ENCODE measurements around the gene KLK7.
"Not testable (repeated sequence)": the region's sequence is repeated elsewhere in the genome, so short reads cannot be mapped to it uniquely, and the experiment has no call there.

KLK7 gene

DNA sequence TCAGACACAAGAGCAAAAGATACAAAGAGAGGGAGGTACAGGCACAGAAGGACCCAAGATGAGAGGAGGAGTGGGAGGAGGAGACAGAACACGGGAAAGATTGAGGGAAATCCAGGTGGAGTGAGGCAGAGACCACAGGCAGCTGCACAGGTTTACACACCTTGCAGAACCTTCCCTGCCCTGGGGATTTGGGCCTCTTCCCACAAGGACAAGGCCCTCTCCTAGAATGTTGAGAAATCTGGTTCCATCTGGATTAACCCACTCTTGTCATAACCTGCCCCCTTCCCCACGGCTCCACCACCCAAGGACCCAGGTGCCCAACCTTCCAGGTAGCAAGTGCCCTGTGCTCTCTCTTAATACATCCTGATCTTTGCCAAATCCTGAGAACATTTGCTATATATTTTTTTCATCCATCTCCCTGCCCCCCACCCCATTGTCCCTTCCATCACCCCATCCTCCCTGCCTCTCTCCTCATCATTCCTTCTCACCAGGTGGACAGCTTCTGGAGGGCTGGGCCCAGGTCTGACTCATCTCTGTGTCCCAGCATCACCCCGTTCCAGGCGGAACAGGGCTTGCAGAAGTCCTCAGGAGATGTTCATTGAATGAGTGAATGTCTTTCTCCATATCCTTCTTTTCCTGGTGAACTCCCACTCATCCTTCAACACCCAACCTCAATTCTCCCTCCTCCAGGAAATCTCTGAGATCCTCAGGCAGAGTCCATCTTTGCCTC lies 26.5 kb upstream of the KLK7 start:
- DNase-seq = no peak

DNA sequence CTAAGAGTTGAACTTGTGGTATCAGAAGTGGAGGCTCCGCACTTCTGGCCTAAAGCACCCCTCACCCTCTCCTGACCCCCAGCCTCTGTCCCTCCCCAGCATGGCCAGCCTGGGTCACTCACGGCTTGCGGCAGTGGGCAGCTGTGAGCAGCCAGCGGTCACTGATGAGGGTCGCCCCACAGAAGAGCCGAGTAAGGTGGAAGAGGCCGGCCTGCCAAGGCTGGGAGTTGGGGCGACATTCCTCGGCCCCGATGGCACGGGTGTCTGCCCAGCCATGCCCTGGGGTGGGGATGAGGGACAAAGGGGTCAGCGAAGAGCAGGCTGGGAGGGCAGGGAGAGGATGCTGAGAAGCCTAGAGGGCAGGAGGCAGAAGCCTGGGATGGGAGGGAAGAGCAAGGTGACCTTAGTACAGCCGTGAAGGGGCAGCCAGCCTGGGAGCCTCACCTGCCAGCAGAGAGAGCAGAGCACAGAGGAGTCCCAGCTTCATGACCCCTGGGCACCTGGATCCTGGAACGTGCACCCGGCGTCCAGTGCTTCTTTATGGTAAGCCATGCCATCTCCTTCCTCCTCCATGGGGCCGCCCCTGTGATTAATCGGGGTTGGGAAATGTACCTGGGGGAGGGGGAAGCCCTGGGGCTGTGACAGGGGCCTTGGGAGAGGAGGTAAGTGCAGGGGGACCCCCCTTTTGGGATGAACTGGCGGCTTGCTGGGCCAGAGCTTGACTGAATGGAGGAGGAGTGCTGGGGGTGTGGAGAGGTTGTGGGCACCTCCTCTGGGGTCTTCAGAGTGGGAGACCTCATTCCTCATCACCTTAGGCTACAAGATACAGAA lies 25.6 kb upstream of the KLK7 start:
- no peak for DNase-seq

GRCh38 chr19:51007488-51007887 lies 23.8 kb upstream of the KLK7 start:
- no peak for DNase-seq

DNA sequence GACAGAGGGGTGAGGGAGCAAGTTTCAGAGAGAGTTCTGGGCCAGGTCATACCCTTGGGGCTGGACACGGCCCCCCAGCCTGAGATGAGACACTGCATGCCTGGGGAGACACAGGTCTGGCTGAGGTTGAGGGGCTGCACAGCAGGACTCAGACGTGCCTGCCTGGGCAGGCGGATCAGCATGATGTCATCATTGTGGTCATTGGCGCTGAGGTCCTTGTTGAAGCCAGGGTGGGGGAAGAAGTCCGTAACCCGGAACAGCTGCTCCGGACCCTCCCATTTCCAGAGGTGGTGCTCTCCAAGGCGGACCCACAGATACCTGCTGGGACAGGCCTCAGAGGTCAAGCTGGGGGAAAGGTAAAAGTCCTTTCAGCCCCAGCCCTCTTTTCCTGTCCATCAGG lies 22.7 kb upstream of the KLK7 start:
- no peak for DNase-seq

DNA sequence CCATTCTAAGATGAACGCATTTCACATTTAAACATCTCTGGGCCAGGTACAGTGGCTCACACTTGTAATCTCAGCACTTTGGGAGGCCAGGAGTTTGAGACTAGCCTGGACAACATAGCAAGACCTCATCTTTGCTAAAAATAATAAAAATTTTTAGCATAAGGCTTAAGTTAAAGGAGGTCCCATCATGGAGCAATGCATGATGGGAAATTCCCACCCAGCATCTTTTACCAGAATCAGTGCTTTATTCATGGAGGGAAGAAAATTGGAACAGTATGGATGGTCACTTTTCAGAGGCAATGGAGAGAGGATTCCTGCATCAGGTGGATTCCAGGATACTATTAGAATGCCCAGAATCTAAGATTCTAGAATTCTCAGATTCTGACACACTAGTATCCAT lies 21.5 kb upstream of the KLK7 start:
- DNase-seq = no peak

DNA sequence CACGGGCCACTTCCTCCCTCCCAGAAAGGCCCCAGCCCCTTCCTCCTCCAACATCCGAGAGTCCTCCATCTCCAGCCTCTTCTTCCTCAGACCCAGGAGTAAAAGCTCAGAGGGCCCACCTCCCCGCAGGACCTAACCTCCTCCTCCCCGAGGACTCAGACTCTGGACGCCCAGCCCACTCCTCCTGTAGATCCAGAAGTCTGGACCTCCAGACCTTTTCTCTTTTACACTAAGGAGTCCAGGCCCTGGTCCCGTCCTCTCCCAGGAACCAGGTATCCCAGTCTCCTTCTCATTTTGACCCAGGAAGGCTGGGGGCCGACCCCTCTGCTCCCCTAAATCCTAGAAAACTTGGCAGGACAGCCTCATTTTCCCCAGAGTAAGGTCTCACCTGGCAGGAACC lies 19.6 kb upstream of the KLK7 start:
- no peak for DNase-seq

GRCh38 chr19:51002542-51003311 lies 19.0 kb upstream of the KLK7 start:
- DNase-seq = peak in 1 of 2 experiments; percentile 25

DNA sequence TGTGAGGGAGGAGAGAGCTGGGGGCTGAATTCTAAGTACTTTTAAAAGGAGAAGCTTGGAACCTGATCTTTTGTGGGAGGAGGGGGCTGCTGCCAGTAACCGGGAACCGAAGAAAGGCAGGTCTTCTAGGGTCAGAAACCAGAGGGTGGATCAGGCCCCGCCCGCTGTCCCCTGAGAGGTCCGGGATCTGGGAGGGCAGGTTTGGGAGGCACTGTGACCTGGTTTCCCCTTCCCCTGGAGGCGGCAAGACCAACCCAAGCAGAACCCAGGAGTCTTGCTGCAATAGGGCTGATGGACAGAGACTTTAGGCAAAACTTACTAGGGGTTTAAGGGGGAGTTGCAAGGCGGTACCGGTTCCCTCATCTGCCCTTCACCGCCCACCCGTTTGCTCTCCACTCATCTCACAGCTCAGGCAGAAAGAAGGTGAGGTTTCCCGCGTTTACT lies 18.4 kb upstream of the KLK7 start:
- DNase-seq = no peak

DNA sequence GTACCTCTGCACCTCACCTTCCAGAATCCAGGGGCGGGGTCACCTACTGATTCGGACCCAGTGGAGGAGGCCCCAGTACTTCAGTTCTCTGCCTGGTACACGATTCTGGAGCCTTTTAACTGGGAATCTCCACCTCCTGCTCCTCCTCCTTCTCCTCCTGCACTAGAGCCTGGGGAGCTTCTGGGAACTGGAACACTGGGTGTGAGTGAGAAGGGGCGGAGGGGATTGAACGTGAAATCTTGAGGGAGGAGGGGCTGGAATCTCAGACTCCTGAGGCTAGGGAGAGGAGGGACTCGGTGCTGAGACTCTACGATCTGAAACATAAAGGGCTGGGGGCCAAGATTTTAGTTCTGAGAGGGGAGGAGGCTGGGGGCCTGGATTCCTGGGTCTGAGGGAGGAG lies 17.8 kb upstream of the KLK7 start, which contains the start of gene KLK8:
KLK8 (minus strand) TSS at position 90 of the 400 bp plus-strand sequence. CDS start 437 bp downstream, outside the sequence.
- no peak for DNase-seq

- no peak for DNase-seq
Observed at GRCh38 chr19:51000981-51001380, 17.3 kb upstream of the KLK7 start.

DNA sequence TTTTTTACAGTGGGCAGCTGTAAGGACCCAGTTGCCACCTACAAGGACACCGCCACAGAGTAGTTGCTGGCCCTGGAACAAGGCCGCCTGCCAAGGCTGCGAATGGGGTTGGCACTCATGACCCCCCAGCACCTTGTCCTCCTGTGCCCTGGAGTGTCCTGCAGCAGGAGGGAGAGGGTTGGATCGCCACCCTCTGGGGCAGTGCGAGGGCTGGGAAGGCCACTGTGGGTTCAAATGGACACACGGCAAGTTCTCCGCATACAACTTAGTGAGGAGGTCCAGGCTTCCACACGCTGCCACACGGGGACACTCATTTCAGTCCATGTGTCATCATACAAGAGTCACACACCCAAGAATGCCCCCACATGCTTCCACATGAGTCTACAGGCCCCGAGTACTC lies 16.7 kb upstream of the KLK7 start:
- no peak for DNase-seq

- DNase-seq = no peak
Observed at GRCh38 chr19:50998686-50999085, 15.0 kb upstream of the KLK7 start.

- DNase-seq = no peak
Observed at GRCh38 chr19:50998061-50998460, 14.3 kb upstream of the KLK7 start.

DNA sequence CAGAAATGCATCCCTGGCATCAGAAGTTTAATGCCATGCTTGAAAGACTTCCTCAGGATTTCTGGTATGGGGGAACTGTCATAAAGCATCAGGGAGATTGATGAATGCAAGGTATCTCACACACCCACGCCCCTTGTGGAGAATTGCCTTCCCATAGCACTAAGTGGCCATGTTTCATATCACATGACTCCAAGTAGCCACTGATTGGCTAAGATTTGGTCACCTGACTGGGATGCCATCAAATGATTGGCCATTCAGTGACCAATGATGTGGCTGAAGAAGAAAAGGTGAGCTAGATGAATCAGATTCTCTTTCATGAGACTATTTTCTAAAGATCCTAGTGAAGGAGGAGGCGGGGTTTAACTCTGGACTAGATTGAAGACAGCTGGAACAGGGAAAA lies 10.4 kb upstream of the KLK7 start:
- no peak for DNase-seq

DNA sequence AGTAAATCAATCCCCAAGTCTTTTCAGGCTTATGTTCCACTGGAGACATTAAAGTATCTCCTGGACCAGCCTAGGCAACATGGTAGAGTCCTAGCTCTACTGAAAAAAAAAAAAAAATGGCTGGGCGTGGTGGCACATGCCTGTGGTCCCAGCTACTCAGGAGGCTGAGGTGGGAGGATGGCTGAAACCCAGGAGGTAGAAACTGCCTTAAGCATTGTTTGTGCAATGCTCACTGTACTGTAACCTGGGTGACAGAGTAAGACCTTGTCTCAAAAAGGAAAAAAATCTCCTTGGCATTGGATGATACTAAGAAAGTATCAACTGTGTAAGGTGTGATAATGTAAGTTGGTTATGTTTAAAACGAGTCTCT lies 8.9 kb upstream of the KLK7 start:
- no peak for DNase-seq

DNA sequence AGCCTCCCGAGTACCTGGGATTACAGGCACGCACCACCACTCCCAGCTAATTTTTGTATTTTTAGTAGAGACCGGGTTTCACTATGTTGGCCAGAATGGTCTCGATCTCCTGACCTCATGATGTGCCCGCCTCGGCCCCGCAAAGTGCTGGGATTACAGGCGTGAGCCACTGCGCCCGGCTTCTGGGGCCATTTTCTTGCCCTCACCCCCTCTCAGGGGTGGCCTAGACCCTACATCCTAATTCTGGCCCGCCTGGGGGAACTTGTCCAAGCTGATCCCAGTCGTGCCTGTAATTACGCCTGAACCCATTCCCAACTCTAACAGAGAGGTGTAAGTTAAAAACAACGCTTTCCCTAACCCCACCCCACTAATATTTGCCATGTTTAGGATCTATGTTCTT lies 699 bp upstream of the KLK7 start:
- not testable (repeated sequence) for DNase-seq

DNA sequence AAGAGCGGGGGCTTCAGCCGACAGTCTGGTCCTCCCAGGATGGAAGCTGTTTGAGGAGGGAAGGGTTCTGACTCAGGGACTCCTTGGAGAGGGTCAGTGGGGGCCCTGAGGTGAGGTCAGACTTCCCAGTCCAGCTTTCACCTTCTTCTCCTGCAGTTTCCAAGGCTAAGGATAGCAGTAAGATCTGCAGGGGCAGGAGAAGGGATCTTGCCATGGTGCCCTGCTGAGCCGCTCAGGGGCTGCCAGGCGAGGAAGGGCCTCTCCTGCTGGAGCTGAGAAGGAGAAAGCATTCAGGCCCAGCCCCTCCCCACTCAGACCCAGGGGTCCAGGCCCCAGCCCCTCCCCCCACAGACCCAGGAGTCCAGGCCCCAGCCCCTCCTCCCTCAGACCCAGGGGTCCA lies 1.5 kb downstream of the KLK7 start:
- DNase-seq = no peak

DNA sequence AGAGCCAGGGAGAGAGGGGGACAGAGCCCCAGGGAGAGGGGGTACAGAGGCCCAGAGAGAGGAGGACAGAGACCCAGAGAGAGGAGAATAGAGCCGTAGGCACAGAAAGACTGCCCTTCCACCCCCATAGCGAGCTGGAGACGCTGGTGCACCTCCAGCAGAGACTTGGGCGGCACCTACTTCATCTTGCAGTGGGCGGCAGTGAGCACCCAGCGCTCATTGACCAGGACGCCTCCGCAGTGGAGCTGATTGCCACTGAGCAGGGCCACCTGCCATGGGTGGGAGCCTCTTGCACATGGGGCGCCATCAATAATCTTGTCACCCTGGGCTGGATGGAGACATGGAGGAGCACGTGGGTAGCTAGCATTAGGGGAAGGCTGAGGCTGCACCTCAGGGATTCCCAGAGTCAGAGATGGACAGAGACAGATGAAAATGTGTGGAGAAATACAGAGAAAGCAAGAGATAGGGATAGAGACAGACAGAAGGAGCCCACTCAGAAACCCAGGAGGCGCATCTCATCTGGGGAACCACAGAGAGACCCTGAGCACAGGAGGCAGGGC lies 2.0 kb downstream of the KLK7 start:
- DNase-seq = no peak

DNA sequence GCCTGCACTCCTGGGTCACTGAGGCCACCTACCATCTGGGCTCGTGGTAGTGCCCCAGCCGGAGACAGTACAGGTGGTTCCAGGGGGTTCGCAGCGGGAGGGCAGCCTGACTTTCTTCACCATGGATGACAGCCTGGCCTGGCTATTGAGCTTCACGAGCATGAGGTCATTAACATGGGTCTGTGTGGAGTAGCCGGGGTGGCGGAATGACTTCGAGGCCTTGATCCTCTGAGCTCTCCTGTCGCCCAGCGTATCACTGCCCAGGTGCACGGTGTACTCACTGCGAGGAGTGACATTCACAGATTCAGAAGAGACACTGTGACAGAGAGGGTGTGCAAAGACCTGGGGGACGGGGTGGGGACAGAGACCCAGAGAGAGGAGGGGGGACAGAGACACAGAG lies 3.5 kb downstream of the KLK7 start:
- no peak for DNase-seq

DNA sequence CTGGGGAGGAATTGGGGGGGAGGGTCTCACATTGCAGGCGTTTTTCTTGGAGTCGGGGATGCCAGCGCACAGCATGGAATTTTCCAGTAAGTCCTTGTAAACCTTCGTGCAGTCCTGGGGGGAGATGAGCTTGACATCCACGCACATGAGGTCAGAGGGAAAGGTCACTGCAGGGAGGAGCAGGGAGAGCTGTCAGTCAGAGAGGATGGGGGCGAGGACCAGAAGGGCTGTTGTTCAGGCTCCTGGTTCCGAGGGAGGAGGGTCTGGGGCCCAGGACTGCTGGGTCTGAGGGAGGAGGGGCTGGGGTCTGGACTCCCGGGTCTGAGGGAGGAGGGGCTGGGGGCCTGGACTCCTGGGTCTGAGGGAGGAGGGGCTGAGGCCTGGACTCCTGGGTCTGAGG lies 4.0 kb downstream of the KLK7 start:
- DNase-seq = no peak

DNA sequence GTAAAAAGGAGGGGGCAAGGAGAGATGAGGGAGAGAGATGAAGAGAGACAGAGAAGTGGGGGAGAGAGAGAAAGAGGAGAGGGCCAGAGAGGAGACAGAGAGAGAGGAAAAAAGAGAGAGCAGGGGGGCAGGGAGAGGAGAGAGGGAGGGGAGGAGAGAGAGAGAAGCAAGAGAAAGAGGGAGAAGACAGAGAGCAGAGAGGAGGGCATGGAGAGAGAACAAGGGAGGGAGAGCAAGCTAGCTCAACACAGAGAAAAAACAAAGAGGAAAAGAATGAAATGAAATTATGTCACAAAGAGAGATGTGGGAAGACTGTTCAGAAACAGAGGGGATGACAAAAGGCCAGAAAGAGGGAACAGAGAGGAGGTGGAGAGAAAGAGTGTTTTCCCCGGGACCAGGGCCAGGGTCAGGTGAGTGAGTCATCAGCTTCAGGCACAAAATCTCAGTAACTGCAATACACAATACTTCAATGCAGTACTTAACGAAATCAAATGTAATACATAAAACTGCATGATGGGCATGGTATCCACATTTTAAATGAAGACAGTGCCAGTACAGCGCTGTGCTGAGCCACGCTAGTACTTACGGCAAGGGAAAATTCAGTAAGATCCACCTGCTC lies 4.8 kb downstream of the KLK7 start:
- no peak for DNase-seq

DNA sequence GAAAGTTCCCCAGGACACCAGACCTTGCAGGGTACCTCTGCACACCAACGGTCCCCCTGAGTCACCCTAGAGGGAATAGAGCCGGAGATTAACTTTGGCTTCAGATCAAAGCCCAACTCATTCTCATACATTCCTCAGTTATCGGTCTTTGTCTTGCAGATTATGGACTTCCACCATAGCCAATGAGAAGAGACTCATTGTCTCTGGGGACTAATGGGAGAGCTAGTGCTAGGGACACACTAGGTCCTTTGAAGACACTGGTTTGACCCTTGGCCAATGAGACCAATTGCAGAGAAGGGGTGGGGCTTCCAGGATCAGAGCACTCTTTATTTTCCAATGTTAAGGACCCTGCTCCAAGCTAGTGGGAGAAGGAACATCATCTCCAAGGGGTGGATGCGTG lies 6.1 kb downstream of the KLK7 start:
- no peak for DNase-seq

DNA sequence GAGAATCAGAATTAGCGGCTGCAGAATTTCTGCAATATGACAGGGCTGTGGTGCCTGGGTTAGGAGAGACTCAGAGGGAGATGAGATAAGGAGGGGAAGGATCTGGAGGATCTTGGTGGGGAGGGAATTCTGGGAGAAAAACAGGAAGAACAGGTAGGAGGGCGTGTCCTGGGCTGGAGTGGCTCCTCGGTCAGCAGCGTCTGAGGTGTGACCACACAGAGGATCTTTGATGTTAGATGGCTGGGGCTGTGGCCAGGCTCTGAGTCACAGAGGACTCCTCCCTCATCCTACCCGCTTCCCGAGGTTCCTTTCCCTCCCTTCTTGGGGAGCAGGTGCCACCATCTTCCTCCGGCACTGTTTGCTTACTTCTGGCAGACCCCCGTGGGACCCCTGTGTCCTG lies 8.0 kb downstream of the KLK7 start:
- DNase-seq = no peak

All from activated CD4-positive, alpha-beta T cell treated with anti-CD3 and anti-CD28 coated beads, Interleukin-2, amount 50 U/mL, for 48 hours (primary cell).